ENCODE measurements around the gene ZNF273. TPM values are rescaled to one million over a fixed set of nuclear protein-coding genes. Genes with fewer than 3 reads are reported as not detected.

Gene ZNF273
- total RNA-seq, 1 experiment from 2014 or later = 17.3 TPM

GRCh38 chr7:64876792-64877713 is 26.0 kb upstream of the ZNF273 start:
- DNase-seq (ENCODE audit: low read depth) = no peak

DNA sequence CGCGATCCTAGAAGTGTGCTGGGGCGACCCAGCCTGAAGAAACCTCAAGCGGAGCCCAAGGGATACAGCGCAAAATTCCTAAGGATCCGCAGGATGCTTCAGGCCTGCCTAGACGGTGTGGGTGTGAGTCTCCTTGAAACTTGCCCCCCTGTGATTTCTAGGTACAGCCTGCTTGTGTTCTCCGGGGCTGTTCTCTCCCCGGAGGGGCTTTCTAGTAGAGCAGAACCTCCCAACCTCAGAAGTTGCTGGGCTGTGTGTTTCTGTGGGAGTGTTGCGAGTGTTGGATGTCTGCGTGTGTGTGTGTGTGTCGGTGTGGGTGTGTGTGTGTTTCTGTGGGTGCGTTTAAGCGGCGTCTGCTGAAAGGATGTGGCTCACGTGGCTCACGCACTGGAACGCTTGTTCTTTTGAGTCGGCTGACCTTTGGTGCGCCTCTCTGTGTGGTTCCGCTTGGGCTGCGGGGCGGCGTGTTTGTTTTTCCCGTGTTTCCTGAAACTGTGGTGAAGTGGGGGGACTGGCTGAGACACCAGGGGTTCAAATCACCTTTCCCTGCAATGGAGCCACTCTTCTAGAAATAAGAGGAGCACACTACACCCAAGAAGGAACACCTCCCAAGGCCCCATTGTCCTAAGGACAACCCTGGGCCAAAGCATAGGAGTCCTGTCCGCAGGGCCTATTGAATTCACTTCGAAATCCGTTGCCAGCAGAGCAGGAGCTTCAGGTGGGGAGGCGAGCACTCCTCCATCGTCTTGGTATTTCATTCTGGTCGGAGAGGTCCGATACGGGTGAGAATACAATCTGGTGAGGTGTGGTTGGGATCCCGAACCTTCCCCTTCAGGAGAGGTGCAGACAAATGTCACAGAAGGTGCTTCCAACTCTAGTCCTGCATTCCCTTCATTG is 25.1 kb upstream of the ZNF273 start:
- no peak for DNase-seq (ENCODE audit: low read depth)

DNA sequence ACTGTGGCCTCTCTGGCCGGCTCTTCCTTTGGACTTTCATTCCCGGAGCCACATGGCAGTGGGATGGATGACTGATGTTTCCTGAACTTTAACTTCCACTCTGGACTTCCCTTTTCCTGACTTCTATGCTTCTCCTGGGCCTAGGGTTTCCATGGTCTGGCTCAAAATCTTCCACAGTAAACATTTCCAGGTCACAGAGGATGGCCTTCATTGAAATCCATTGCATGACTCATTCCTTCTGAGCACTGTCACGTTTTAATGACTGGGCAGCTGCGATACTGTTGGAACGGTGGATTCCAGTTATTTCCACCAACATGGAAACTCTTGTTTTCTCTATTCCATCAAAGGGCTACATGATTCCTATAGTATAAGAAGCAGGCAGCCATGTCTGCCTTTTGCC is 24.4 kb upstream of the ZNF273 start:
- peak; percentile 79 for DNase-seq (ENCODE audit: low read depth)

GRCh38 chr7:64879086-64879730 is 23.9 kb upstream of the ZNF273 start:
- DNase-seq (ENCODE audit: low read depth) = peak; percentile 60

DNA sequence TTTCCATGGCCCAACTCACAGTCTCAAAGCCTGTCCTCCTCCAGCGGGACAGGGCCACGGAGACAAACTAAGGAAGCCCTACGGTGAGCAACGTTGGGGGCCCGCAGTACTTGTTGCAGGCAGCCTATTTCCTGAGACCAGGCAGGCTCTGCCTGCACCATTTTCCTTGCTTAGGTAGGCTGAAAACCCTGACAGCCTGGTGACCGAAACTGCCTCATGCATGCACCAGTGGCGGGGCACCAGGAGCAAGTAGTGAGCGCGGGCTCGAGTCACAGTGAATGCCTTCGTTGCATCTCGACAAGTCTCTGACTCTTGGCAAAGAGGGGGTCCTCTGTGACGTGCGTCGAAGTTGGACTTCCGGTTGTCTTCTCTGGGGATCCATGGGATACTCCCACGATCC is 23.3 kb upstream of the ZNF273 start:
- no peak for DNase-seq (ENCODE audit: low read depth)

- no peak for DNase-seq (ENCODE audit: low read depth)
These were observed 22.5 kb upstream of the ZNF273 start for GRCh38 chr7:64880322-64881297.

DNA sequence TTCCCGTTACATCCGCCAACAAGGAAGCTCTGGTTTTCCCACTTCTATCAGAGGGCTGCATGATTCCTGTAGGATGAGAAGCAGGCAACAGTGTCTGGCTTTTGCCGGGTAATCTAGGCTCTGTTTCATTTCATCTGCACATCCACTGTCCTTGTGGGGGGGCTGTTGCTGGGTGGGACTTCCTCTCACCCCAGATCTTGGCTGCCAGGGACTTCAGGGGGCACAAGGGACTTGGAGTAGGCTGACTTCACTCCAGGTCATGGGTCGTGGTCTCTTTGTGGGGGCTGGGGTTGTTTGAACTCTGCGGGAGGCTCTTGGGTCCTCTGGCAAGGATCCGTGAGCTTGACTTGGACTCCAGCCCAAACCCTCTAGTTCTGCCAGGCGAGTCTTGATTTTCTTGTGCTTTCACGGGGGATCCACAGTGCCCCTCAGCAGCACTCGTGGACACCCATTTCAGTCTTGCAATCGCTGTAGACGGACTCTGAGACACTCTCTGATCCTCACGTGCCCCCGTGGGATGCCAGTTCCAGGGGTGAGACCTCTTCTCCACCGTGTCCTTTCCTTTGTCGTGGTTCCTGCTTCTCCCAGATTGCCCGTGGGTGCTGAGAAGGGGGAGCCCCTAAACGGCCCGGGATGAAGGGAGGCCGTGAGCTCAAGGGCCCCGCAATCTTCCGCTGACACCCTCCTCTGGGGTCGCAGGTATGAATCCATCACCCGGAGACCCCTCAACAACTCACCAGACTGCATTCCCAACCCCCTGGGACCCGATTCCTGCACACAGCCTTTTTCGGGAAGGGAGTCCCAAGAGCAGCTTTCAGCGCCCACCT is 21.4 kb upstream of the ZNF273 start:
- no peak for DNase-seq (ENCODE audit: low read depth)

DNA sequence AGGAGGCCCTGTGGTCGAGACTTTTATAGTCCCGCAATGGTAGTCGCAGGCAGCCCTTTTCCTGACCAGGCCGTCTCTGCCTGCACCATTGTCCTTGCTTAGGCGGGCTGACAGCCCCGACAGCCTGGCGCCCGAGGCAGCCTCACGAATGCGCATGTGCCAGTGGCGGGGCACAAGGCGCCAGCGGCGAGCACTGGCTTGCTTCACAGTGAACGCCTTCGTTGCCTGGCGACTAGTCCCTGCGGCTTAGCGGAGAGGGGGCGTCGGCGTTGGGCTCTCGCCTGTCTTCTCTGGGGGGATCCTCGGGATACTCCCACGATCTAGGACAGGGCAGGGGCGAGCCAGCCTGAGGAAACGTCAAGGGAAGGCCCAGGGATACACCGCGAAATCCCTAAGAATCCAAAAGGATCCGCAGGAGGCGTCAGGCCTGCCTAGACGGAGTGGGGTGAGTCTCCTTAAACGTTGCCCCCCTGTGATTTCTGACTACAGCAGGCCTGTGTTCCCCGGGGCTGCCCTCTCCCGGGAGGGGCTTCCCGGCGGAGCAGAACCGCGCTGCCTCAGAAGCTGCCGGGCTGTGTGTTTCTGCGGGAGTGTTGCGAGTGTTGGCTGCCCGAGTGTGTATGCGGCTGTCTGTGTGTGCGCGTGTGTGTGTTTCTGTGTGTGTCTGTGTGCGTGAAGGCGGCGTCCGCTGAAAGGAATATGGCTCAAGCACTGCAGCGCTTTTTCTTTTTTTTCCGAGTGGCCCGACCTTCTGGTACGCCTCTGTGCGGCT is 20.5 kb upstream of the ZNF273 start:
- DNase-seq (ENCODE audit: low read depth) = no peak

DNA sequence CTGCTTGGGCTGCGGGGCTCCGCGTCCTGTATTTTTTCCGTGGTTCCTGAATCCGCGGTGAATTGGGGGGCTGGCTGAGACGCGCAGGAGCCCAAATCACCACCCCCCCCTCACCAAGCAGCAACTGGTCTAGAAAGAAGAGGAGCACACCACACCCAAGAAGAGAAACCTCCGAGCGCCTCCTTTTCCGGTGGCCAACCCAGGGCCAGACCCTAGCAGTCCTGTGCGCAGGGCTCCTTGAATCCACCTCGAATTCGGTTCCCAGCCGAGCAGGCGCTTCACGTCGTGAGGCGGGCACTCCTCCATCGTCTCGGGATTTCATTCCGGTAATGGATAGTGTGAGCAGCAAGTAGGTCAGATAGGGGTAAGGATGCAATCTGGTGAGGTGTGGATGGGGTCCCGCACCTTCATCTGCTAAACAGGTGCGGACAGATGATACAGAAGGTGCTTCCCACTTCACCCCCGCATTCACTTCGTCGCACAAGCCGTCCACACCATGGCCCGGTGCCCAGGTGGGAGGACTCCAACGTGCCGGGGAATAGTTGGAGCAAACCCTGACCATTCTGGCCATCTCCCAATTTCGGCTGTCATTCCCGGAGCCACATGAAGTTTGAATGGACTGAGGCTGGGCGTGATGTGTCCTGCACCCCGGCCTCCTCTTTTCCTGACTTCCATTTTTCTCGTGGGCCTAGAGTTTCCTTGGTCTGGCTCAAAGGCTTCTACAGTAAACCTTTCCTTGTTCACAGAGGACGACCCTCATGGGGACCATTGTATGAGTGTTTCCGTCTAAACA is 19.8 kb upstream of the ZNF273 start:
- no peak for DNase-seq (ENCODE audit: low read depth)

- DNase-seq (ENCODE audit: low read depth) = no peak
These were observed 18.8 kb upstream of the ZNF273 start for GRCh38 chr7:64884085-64884912.

DNA sequence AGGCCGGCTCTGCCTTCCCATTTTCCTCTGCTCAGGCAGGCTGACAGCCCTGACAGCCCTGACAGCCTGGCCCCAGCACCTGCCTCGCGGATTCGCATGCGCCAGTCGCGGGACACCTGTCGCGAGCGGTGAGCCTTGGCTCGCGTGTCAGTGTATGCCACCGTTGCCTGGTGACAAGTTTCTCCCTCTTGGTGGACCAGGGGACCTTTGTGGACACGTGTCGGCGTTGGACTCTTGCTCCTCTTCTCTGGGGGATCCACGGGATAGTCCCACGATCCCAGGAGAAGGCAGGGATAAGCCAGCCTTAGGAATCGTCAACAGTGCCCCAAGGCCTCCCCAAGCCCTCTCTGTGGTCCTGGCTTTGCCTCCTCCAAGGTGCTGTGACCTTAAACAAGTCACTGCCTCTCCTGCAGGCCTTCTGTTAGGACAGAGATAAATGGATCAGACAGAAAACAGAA is 18.1 kb upstream of the ZNF273 start:
- no peak for DNase-seq (ENCODE audit: low read depth)

DNA sequence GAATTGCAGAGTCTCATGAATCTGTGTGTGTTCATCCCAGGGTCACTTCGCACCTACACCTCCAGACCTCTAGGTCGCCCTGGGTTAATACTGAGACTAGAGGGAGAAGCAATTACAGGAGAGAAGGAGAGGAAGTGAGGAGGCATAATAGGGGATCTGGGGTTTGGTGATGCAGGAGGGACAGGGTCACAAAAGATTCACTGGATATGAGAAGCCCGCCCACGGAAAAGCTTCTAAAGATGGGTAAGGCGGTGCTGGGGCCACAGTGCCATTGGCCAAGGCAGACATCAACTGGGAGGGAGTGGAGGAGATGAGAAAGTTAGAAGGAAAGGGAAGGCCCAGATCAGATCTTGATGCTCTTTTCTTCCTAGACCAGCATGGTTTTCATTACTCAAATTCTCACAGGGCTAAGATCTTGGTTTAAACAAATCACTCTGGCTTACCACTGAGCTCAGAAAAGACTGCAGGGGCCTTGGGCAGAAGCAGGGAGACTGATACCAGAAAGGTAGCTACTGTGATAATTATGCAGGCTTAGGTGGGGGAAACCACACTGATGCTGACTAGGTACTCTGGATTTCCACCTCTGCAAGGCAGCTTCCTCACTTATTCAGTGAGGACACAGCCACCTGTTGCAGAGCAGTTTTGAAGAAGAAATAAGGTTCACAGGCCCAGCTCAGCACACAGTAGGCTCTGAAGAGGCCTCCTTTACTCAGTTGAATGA is 17.4 kb upstream of the ZNF273 start:
- DNase-seq (ENCODE audit: low read depth) = no peak

DNA sequence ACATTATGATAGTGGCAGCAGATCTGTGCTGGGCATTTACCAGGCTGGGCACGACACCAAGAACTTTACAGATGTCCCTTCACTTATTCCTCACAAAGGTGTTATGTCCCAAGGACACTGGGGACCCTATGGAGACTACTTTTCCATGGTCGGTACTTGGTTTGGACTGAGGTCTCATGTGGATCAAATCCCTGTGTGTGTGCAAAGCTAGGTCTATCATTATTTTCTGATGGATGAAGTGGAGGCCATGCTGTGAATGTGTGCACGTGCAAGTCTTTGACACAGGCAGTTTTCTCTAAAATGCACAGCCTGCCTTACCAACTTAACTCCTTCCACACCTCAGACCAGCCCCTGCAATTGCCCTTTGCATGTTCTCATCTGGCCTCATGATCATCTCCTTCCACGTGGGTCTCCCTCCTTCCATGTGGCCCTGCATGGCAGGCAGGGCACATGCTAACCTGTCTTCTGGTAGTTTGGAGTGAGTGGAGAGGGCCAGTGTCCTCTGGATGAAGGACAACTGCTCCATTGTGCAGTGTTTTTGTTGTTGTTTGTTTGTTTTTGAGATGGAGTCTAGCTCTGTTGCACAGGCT is 16.0 kb upstream of the ZNF273 start:
- no peak for DNase-seq (ENCODE audit: low read depth)

- DNase-seq (ENCODE audit: low read depth) = no peak
These were observed 15.1 kb upstream of the ZNF273 start for GRCh38 chr7:64887756-64888508.

- DNase-seq (ENCODE audit: low read depth) = no peak
These were observed 14.5 kb upstream of the ZNF273 start for GRCh38 chr7:64888561-64888900.

Measured in M059J (cell line).